Coronary artery (tissue), 2 donors: ENCODE measurements around the gene NAT9.

Experiments used
- DNase-seq: peaks from one replicate; pipeline ENCODE4 v3.0.0-alpha.2; 2017; ENCODE audit warnings: low spot score
- H3K27ac ChIP-seq, 2 donors: fragments of 200-600 bp; sonication (generic); one replicate each; pipeline ENCODE4 v1.5.1; 2016 to 2019
- H3K4me3 ChIP-seq: fragments of 200-600 bp; sonication (generic); 2 replicates; pipeline ENCODE4 v1.5.1; 2016; ENCODE audit warnings: mild to moderate bottlenecking, moderate library complexity
- TF ChIP-seq, protein P1 (sequence below): fragments of 200-600 bp; sonication (generic); IDR thresholded peaks from one replicate; pipeline ENCODE4 v1.5.1; 2019; ENCODE audit warnings: antibody characterized with exemption

NAT9 gene

DNA sequence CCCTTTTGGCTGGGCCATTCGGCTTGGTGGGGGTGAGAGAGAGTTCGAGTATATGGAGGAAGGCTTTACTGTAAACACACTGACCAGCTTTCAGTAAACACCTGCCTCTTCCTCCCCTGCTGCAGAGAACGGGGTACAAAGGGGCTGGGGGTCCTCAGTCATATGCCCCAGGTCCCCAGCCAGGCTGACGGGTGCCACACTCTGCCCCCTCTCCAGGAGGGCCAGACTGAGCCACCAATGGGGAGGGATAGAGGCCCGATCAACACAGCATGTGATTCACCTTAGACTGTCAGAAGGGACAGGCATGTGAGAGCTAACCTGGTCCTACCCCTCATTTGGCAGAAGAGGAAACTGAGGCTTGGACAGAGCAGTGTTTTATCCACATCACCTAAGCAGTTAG, 14.7 kb downstream of the NAT9 start:
- H3K27ac ChIP-seq: peak overlapping the region in 1 of 2 donors; percentile 28
- DNase-seq: no peak
- TF ChIP-seq, protein P1, sequence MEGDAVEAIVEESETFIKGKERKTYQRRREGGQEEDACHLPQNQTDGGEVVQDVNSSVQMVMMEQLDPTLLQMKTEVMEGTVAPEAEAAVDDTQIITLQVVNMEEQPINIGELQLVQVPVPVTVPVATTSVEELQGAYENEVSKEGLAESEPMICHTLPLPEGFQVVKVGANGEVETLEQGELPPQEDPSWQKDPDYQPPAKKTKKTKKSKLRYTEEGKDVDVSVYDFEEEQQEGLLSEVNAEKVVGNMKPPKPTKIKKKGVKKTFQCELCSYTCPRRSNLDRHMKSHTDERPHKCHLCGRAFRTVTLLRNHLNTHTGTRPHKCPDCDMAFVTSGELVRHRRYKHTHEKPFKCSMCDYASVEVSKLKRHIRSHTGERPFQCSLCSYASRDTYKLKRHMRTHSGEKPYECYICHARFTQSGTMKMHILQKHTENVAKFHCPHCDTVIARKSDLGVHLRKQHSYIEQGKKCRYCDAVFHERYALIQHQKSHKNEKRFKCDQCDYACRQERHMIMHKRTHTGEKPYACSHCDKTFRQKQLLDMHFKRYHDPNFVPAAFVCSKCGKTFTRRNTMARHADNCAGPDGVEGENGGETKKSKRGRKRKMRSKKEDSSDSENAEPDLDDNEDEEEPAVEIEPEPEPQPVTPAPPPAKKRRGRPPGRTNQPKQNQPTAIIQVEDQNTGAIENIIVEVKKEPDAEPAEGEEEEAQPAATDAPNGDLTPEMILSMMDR: no peak
- no peak overlapping the region for H3K4me3 ChIP-seq

DNA sequence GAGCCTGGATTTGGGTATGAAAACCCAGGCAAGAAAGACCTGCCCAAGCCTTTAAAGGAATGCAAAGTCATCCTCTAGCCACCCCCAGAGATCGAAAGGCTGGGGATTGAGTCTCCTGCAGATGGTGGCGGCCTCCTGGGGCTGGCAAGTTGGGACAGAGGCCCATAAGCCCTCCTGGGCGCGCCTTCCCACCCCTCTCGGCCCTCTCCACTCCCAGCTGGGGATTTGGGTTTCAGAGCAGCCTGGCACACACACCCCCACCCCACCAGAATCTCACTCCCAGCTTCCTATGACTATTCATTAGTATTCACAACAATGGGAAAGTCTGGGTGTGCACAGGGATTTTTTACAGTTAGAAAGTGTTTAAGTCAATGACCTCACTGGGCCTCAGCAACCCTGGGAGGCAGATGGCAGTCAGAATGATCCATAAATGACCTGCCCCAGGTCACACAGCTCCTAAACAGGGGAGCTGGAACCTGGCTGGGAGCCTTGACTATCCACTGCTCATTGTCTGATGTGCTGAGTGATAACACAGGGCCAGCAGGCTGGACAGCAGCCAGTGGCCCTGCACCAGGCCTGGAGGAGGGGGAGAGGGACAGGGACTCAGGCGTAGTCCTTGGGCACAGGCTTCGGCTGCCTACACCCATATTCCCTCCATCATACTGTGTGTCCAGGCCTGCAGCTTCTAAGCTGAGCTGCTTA, 15.6 kb downstream of the NAT9 start:
- Histone ChIP-seq H3K4me3 (no peak overlapping the region), H3K27ac (peak overlapping the region in 1 of 2 donors; percentile 47)
- TF ChIP-seq, protein P1: no peak
- DNase-seq: no peak

DNA sequence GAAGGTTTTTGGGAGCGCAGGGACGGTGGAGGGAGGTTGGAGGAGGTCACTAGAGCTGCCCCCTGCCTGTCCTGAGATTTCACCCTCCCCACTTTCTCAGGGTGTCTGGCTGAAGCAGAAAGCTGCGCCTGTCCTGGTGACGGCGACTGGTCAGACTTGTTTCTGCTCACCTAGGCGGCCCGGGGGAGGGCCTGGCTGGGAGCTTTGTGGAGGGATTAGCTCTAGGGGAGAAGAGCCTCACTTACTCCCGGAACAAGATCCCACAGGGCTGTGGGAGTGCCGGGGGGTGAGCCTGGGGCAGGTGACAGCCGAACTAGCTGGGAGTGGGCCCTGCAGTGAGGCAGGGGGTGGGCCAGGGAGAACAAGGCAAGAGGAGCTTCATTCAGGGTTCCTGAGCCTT, 16.2 kb downstream of the NAT9 start:
- Histone ChIP-seq H3K27ac (peak overlapping the region in 1 of 2 donors; percentile 35), H3K4me3 (no peak overlapping the region)
- TF ChIP-seq, protein P1: no peak
- no peak for DNase-seq

DNA sequence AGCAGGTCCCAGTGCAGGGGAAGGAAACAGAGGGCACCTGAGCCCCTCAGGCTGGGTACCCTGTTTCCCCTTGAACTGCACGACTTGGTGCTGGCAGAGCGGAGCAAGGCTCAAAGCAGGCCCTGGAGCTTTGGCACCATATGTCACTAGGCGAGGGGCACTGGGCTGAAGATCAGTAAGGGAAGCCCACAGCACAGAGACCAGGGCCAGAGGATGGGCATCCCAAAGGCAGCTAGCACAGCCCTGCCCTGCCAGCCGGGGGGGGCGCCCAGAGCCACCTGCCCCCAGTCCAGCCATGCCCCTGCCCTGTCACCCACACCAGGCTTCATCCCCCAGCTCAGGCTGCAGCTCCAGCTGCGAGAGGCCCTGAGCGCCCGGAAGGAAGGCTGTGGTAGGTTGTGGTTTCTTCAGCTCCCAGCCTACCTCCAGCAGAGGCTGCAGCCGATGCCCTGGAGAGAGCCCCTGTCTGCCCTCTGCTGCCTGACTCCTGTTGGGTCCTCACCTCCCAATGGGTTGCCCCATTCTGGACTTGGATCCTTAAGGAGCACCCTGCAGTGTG, 16.8 kb downstream of the NAT9 start:
- TF ChIP-seq, protein P1: no peak
- peak overlapping the region in 1 of 2 donors; percentile 35 for H3K27ac ChIP-seq
- no peak for DNase-seq
- H3K4me3 ChIP-seq: no peak overlapping the region

DNA sequence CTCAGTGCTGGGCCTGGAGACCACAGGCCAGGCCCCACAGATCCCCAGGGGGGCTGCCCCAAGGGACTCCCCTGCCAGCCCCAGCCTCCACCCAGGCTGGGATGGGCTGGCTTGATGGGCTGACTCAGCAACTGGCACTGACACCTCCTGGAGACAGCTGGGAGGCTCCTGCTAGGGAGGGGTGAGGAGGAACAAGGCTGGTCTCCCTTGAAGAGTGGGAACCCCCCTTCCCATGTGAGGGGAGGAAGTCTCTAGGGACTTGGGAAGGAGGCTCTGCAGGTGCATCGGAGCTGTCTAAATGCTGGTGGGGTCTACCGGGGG, 17.3 kb downstream of the NAT9 start:
- peak overlapping the region in 1 of 2 donors; percentile 35 for H3K27ac ChIP-seq
- TF ChIP-seq, protein P1: no peak
- no peak overlapping the region for H3K4me3 ChIP-seq
- no peak for DNase-seq

DNA sequence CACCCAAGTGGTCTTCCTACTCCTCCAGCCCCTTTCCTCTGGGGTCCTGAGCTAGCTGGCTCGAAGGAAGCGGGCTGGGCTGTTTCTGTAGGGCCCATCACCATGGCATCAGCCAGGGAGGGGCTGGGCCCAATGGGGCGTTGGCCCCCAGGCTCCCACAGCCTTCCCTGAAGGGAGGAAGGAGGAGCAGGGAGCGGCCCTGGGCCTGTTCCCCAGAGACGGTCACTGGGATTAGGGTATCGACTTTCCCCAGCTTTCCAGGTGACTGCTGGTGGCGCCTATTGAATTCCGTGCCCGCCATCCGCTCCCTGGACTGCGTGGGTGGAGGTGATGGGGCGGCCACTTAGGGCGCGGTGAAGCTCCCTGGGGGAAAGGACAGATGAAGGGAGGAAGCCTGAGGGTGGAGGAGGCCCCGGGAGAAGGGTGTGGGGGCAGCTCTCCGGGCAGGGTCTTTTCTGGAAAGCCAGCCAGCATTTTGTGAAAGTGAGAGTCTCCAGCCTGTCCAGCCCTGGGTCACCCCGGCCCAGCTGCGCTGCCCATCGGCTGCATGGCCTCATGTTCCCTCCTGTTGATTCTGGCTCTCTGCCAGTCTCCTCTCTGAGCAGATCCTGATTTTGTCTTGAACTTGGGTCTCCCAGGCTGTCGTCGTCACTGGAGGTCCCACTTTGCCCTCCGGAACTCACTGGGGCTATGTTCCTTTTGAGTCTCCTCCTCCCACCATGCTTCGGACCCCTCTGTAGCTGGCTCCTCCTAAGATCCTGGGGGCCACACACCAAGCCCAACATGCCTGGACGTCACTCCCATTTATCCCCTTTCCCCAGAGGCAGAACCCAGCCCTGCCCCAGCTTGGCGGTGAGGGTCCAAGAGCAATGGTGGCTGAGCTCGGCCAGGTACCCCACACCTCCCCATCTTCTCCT, 18.0 kb downstream of the NAT9 start:
- no peak for DNase-seq
- peak overlapping the region; percentile 19 for H3K4me3 ChIP-seq
- TF ChIP-seq, protein P1: no peak
- H3K27ac ChIP-seq: peak overlapping the region in 1 of 2 donors; percentile 40
